ENCODE results near the gene F8A1. TPM values are rescaled to one million over a fixed set of nuclear protein-coding genes. Genes with fewer than 3 reads are reported as not detected.
"Not testable (repeated sequence)": the region's sequence is repeated elsewhere in the genome, so short reads cannot be mapped to it uniquely, and the experiment has no call there.

The F8A1 gene
- total and polyA plus RNA-seq, 8 donors = 7.4 to 24.0 (median 15.3) TPM

DNA sequence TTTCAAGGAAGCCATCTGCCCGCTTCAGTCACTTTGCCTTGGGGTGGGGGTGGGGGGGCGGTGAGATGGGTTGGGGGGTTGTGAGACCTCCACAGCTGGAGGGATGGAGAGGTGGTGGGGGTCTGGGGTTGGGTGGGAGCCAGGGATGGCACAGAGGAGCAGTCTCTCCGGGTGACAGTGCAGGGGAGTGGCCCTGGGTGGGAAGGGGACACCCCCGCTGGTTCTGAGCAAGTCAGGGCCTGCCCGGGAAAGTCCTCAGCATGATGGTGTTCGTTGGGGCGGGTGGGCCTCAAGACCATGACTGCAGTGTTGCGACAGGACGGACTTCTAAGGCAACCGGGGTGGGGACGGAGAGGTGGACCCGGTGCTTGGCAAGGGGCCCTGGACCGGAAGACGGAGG is 606 bp upstream of the F8A1 start:
- ATAC-seq; H3K27me3 ChIP-seq; H3K36me3 ChIP-seq; H3K4me1 ChIP-seq; H3K27ac ChIP-seq; FAIRE-seq; H3K9me3 ChIP-seq; H3K4me3 ChIP-seq; intact Hi-C loops (cut with DNase I): not testable (repeated sequence)
- WGBS, 2 donors = 83 to 86% methylated on average over 2 to 3 of the region's 14 CpGs
- DNase-seq = peak in 2 of 6 donors; percentile 15 to 31

GRCh38 chrX:154886789-154887221 is 650 bp downstream of the F8A1 start:
- FAIRE-seq; H3K9me3 ChIP-seq; H3K4me1 ChIP-seq; H3K27ac ChIP-seq; intact Hi-C loops (cut with DNase I); H3K36me3 ChIP-seq; DNase-seq; H3K27me3 ChIP-seq; H3K4me3 ChIP-seq: not testable (repeated sequence)
- peak; percentile 39 to 77 (median 64) for ATAC-seq
- WGBS, 2 donors = no CpG with 5 or more reads among the region's 62 CpGs

- ATAC-seq (no peak), DNase-seq (no peak), FAIRE-seq (no peak)
- Histone ChIP-seq H3K36me3 (no peaks in the 10 kb centered on the region), H3K27me3 (no peaks in the 10 kb centered on the region), H3K9me3 (no peaks in the 10 kb centered on the region), H3K4me3 (no peak overlapping the region), H3K27ac (no peak overlapping the region), H3K4me1 (no peaks in the 10 kb centered on the region)
- intact Hi-C loops (cut with DNase I) = no loop called here
- 38 to 72% methylated on average over 1 of the region's 1 CpG for WGBS, 2 donors
- TF ChIP-seq CTCF (IDR thresholded peaks at IDR 0.05) = no peak
These were observed 5.0 kb downstream of the F8A1 start for GRCh38 chrX:154890990-154891639.

GRCh38 chrX:154892296-154892695 is 6.1 kb downstream of the F8A1 start:
- intact Hi-C loops (cut with DNase I) = no loop called here
- H3K36me3 ChIP-seq = no peaks in the 10 kb centered on the region
- DNase-seq (no peak), FAIRE-seq (no peak), ATAC-seq (no peak)
- 59 to 93% methylated on average over 1 of the region's 1 CpG for WGBS, 2 donors
- no peak overlapping the region for H3K4me3 ChIP-seq
- H3K9me3 ChIP-seq = no peaks in the 10 kb centered on the region
- H3K27ac ChIP-seq = no peak overlapping the region
- no peaks in the 10 kb centered on the region for H3K27me3 ChIP-seq
- H3K4me1 ChIP-seq = no peaks in the 10 kb centered on the region
- no peak for TF ChIP-seq CTCF (IDR thresholded peaks at IDR 0.05)

- TF ChIP-seq CTCF (IDR thresholded peaks at IDR 0.05) = no peak
- ATAC-seq (no peak), FAIRE-seq (no peak), DNase-seq (no peak)
- Histone ChIP-seq H3K27me3 (no peaks in the 10 kb centered on the region), H3K4me3 (no peak overlapping the region), H3K27ac (no peak overlapping the region), H3K9me3 (no peaks in the 10 kb centered on the region), H3K4me1 (no peaks in the 10 kb centered on the region), H3K36me3 (no peaks in the 10 kb centered on the region)
- intact Hi-C loops (cut with DNase I) = no loop called here
- 75 to 89% methylated on average over 8 of the region's 8 CpGs for WGBS, 2 donors
These were observed 14.2 kb downstream of the F8A1 start for GRCh38 chrX:154900323-154900722.

- no peak for FAIRE-seq
- H3K4me1 ChIP-seq = no peaks in the 10 kb centered on the region
- 44 to 100% methylated on average over 1 of the region's 1 CpG for WGBS, 2 donors
These were observed 16.3 kb downstream of the F8A1 start for GRCh38 chrX:154902408-154902807.

More at GRCh38 chrX:154902408-154902807, 16.3 kb downstream of the F8A1 start:
- intact Hi-C loops (cut with DNase I) = no loop called here
- Histone ChIP-seq H3K27me3 (no peaks in the 10 kb centered on the region), H3K4me3 (no peak overlapping the region), H3K27ac (no peak overlapping the region), H3K36me3 (no peaks in the 10 kb centered on the region), H3K9me3 (no peaks in the 10 kb centered on the region)
- no peak for DNase-seq
- ATAC-seq = no peak
- no peak for TF ChIP-seq CTCF (IDR thresholded peaks at IDR 0.05)

All from pancreas (tissue), 10 donors.